ENCODE results near the gene SDHB.

DNA sequence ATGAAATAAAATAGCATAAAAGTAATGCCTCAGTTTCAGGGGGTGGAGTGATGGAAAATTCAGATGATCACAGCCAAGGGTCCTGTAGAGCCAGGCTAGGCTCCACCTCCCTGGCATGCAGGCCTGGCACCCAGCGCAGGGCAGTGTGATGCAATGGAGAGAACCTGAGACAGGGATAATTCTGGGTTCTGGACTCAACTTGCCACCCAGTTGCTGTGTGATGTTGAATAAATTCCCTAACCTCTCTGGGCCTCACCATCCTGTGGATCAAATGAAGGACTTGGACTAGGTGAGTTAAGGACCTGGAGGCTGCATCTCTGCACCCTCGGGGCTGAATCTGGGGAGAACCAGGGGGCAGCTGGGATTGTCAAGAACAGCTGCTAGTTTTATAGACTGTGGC, 48.4 kb upstream of the SDHB start:
- TF ChIP-seq, protein P1, sequence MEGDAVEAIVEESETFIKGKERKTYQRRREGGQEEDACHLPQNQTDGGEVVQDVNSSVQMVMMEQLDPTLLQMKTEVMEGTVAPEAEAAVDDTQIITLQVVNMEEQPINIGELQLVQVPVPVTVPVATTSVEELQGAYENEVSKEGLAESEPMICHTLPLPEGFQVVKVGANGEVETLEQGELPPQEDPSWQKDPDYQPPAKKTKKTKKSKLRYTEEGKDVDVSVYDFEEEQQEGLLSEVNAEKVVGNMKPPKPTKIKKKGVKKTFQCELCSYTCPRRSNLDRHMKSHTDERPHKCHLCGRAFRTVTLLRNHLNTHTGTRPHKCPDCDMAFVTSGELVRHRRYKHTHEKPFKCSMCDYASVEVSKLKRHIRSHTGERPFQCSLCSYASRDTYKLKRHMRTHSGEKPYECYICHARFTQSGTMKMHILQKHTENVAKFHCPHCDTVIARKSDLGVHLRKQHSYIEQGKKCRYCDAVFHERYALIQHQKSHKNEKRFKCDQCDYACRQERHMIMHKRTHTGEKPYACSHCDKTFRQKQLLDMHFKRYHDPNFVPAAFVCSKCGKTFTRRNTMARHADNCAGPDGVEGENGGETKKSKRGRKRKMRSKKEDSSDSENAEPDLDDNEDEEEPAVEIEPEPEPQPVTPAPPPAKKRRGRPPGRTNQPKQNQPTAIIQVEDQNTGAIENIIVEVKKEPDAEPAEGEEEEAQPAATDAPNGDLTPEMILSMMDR (IDR thresholded peaks at IDR 0.05; ENCODE audit: low read depth, low read length): no peak
- no peak for TF ChIP-seq EZH2phosphoT487 (IDR thresholded peaks at IDR 0.05; ENCODE audit: low read depth)

Data from OCI-LY3 (cell line).